Fibroblast of lung (primary cell): ENCODE results near the gene MT1H. TPM values are rescaled to one million over a fixed set of nuclear protein-coding genes. Genes with fewer than 3 reads are reported as not detected.
"Not testable (repeated sequence)": the region's sequence is repeated elsewhere in the genome, so short reads cannot be mapped to it uniquely, and the experiment has no call there.

Source experiments
- DNase-seq, 2 donors: peaks; one replicate each; pipeline versions ENCODE4 v3.0.0 to v3.0.0-alpha.2; 2010; ENCODE audit warnings: low read depth in 2 of 2
- H2AFZ ChIP-seq: 2 replicates; pipeline ENCODE4 v1.5.1; 2012; ENCODE audit warnings: low read length, control low read depth, inconsistent platforms
- H3K27ac ChIP-seq: 2 replicates; pipeline ENCODE4 v1.5.1; 2011; ENCODE audit warnings: low read length, control low read depth; ENCODE audit not compliant: insufficient read depth
- H3K27me3 ChIP-seq: 2 replicates; pipeline ENCODE4 v1.5.1; 2011; ENCODE audit warnings: mild to moderate bottlenecking, low read length; ENCODE audit not compliant: control insufficient read depth, insufficient read depth
- H3K36me3 ChIP-seq: 2 replicates; pipeline ENCODE4 v1.5.1; 2011; ENCODE audit warnings: low read length; ENCODE audit not compliant: control insufficient read depth, insufficient read depth
- H3K4me1 ChIP-seq: 2 replicates; pipeline ENCODE4 v1.5.1; 2011; ENCODE audit warnings: low read length; ENCODE audit not compliant: control insufficient read depth, insufficient read depth; ENCODE audit errors: extremely low read depth
- H3K4me2 ChIP-seq: 2 replicates; pipeline ENCODE4 v1.5.1; 2011; ENCODE audit warnings: low read length, control low read depth; ENCODE audit not compliant: insufficient read depth; ENCODE audit errors: extremely low read depth
- H3K4me3 ChIP-seq, 4 experiments: fragments of 200-600 bp in 1 of 4; sonication (generic) in 1 of 4; replicated peaks in 1 of 4; 2 replicates each; pipeline ENCODE4 v1.5.1; 2011 to 2016; ENCODE audit warnings: low read length in 4 of 4, low read depth in 3 of 4, mild to moderate bottlenecking in 3 of 4, control low read depth in 2 of 4, inconsistent platforms in 1 of 4, mixed read lengths in 1 of 4; ENCODE audit not compliant: insufficient read depth in 1 of 4; ENCODE audit errors: control extremely low read depth in 1 of 4
- H3K79me2 ChIP-seq: 2 replicates; pipeline ENCODE4 v1.5.1; 2012; ENCODE audit warnings: mild to moderate bottlenecking, low read length, inconsistent platforms; ENCODE audit not compliant: control insufficient read depth, insufficient read depth
- H3K9ac ChIP-seq: 2 replicates; pipeline ENCODE4 v1.5.1; 2011; ENCODE audit warnings: mild to moderate bottlenecking, low read length, control low read depth; ENCODE audit not compliant: insufficient read depth
- H3K9me3 ChIP-seq: 2 replicates; pipeline ENCODE4 v1.5.1; 2012; ENCODE audit warnings: low read depth, low read length; ENCODE audit not compliant: control insufficient read depth, insufficient read depth
- H4K20me1 ChIP-seq: 2 replicates; pipeline ENCODE4 v1.5.1; 2011; ENCODE audit warnings: low read length; ENCODE audit not compliant: control insufficient read depth, insufficient read depth; ENCODE audit errors: extremely low read depth
- CTCF ChIP-seq, 2 donors: IDR thresholded peaks in 1 of 2; conservative IDR thresholded peaks in 1 of 2; 1 replicate in 1 of 2; 2 replicates in 1 of 2; pipeline ENCODE4 v1.5.1; 2011 to 2012; ENCODE audit warnings: low read length in 2 of 2, control low read depth in 1 of 2, inconsistent platforms in 1 of 2, low read depth in 1 of 2, mild to moderate bottlenecking in 1 of 2
- EZH2 ChIP-seq: IDR thresholded peaks from 2 replicates; pipeline ENCODE4 v1.5.1; 2012; ENCODE audit warnings: low read length, control low read depth, mild to moderate bottlenecking; ENCODE audit errors: missing control alignments
- polyA plus RNA-seq, 2 donors: library from polyadenylated mRNA; depleted of rRNA in 1 of 2; stranded (reverse) in 1 of 2; unstranded in 1 of 2; fragments of >200 nt; gene quantifications; 2 replicates each; pipeline ENCODE4 v1.2.1, GENCODE V29; 2011 to 2012; ENCODE audit warnings: missing spikeins in 1 of 2
- total RNA-seq: library from RNA; depleted of rRNA; stranded (reverse); fragments of >200 nt; gene quantifications from 2 replicates; pipeline ENCODE4 v1.2.1, GENCODE V29; 2014

MT1H gene
- total and polyA plus RNA-seq, 2 donors (not counting 1 experiment from before 2014, with no cell fraction given), result not detected

- Histone ChIP-seq H2AFZ (peak overlapping the region; percentile 37), H3K4me2 (peak overlapping the region; percentile 75), H3K4me1 (no peaks in the 10 kb centered on the region), H3K9me3 (no peaks in the 10 kb centered on the region), H4K20me1 (no peaks in the 10 kb centered on the region), H3K79me2 (no peaks in the 10 kb centered on the region), H3K27ac (no peak overlapping the region), H3K9ac (no peak overlapping the region), H3K36me3 (no peaks in the 10 kb centered on the region), H3K4me3 (peak overlapping the region in 1 of 4 experiments; percentile 25), H3K27me3 (peaks cover 33% of the 10 kb centered on the region)
- no peak for TF ChIP-seq EZH2
- TF ChIP-seq CTCF (conservative IDR thresholded peaks at IDR 0.05 in 1 of 2, IDR thresholded peaks at IDR 0.05 in 1 of 2; ENCODE audit: low read depth in 1 of 2, low read length in 2 of 2), result no peak
- DNase-seq, result no peak
Measured at GRCh38 chr16:56658327-56658875, 11.2 kb upstream of the MT1H start.

GRCh38 chr16:56662357-56663354, 7.0 kb upstream of the MT1H start:
- DNase-seq, result no peak
- H3K4me1 ChIP-seq, result peaks cover under 1% of the 10 kb centered on the region
- no peaks in the 10 kb centered on the region for H3K9me3 ChIP-seq
- H3K79me2 ChIP-seq, result no peaks in the 10 kb centered on the region
- H3K36me3 ChIP-seq, result no peaks in the 10 kb centered on the region
- H3K27me3 ChIP-seq, result peaks cover 55% of the 10 kb centered on the region
- TF ChIP-seq EZH2, result no peak
- TF ChIP-seq CTCF (conservative IDR thresholded peaks at IDR 0.05 in 1 of 2, IDR thresholded peaks at IDR 0.05 in 1 of 2; ENCODE audit: low read depth in 1 of 2, low read length in 2 of 2), result no peak
- no peaks in the 10 kb centered on the region for H4K20me1 ChIP-seq
- H3K27ac ChIP-seq, result no peak overlapping the region
- no peak overlapping the region for H3K9ac ChIP-seq
- no peak overlapping the region for H3K4me2 ChIP-seq
- H2AFZ ChIP-seq, result no peak overlapping the region
- peak overlapping the region in 1 of 4 experiments; percentile 10 for H3K4me3 ChIP-seq

- H3K4me3 ChIP-seq, result no peak overlapping the region
- no peaks in the 10 kb centered on the region for H3K79me2 ChIP-seq
- H2AFZ ChIP-seq, result no peak overlapping the region
- H3K9ac ChIP-seq, result no peak overlapping the region
- H3K4me2 ChIP-seq, result no peak overlapping the region
- H3K36me3 ChIP-seq, result no peaks in the 10 kb centered on the region
- no peak overlapping the region for H3K27ac ChIP-seq
- H3K27me3 ChIP-seq, result peaks cover 51% of the 10 kb centered on the region
- TF ChIP-seq EZH2 (no peak), CTCF (conservative IDR thresholded peaks at IDR 0.05 in 1 of 2, IDR thresholded peaks at IDR 0.05 in 1 of 2; ENCODE audit: low read depth in 1 of 2, low read length in 2 of 2) (no peak)
- no peaks in the 10 kb centered on the region for H3K9me3 ChIP-seq
- DNase-seq, result no peak
- no peaks in the 10 kb centered on the region for H4K20me1 ChIP-seq
- peaks cover 2% of the 10 kb centered on the region for H3K4me1 ChIP-seq
Measured at GRCh38 chr16:56664506-56664905, 5.1 kb upstream of the MT1H start.

GRCh38 chr16:56665286-56666261, 4.0 kb upstream of the MT1H start:
- not testable (repeated sequence) for H3K4me1 ChIP-seq, H3K4me2 ChIP-seq, H3K27ac ChIP-seq, H2AFZ ChIP-seq, H3K9ac ChIP-seq, H3K36me3 ChIP-seq, H3K9me3 ChIP-seq, H3K4me3 ChIP-seq, H3K79me2 ChIP-seq, H4K20me1 ChIP-seq
- DNase-seq, result peak in 1 of 2 donors; percentile 58
- H3K27me3 ChIP-seq, result peaks cover 49% of the 10 kb centered on the region
